SU-DHL-6 (cell line): ENCODE results near the gene CYSLTR1.

ENCODE experiments used
- EZH2phosphoT487 ChIP-seq: fragments of 200-600 bp; sonication (generic), shearing (Covaris generic); conservative IDR thresholded peaks from 2 replicates; pipeline ENCODE4 v1.6.1; 2018; ENCODE audit warnings: mild to moderate bottlenecking, antibody characterized with exemption, low read length, moderate library complexity, mixed read lengths
- TF ChIP-seq, protein P1 (sequence below): fragments of 200-600 bp; sonication (generic); IDR thresholded peaks from one replicate; pipeline ENCODE4 v1.5.1; 2017; ENCODE audit warnings: antibody characterized with exemption, mild to moderate bottlenecking, low read length, moderate library complexity; ENCODE audit not compliant: insufficient read depth, poor library complexity, severe bottlenecking

DNA sequence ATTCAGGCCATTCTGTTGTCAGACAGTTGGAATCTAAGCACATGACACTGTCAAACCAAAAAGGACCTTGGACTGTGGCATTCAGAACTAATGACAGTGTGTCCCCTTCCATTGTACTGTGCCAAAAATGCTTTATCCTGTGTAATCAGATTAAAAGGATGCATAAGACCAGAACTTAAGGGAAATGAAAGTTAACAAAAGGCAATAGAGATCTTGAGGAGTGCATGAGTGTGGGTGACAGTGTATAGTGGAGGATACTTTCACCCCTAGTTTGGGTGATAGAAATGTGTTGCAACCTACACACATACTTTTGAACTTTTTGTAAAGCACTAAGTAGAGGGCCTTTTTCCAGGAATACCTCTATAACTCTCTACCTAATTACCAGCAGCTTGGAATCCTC is 4.5 kb downstream of the CYSLTR1 start:
- TF ChIP-seq, protein P1, sequence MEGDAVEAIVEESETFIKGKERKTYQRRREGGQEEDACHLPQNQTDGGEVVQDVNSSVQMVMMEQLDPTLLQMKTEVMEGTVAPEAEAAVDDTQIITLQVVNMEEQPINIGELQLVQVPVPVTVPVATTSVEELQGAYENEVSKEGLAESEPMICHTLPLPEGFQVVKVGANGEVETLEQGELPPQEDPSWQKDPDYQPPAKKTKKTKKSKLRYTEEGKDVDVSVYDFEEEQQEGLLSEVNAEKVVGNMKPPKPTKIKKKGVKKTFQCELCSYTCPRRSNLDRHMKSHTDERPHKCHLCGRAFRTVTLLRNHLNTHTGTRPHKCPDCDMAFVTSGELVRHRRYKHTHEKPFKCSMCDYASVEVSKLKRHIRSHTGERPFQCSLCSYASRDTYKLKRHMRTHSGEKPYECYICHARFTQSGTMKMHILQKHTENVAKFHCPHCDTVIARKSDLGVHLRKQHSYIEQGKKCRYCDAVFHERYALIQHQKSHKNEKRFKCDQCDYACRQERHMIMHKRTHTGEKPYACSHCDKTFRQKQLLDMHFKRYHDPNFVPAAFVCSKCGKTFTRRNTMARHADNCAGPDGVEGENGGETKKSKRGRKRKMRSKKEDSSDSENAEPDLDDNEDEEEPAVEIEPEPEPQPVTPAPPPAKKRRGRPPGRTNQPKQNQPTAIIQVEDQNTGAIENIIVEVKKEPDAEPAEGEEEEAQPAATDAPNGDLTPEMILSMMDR: no peak
- no peak for TF ChIP-seq EZH2phosphoT487
